Measurements from ENCODE around the gene SUSD6.

Gene SUSD6

DNA sequence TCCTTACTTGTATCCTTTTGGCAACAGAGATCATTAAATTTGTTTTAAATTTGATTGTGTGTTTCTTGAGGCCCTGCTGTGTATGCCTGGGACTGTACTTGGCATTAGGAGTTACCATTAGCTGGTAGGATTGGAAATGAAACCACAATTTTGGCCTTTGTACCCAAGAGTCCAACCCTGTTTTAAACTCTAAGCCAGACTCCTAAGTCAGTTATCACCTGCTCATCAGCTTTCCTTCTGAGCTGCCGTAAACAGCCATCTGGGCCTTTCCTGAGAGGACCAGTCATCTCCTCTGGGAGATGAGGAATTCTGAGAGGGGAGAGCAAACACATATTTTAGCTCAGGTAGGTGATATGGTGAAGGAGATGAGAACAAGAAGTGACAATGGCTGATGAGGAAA, 81.2 kb downstream of the SUSD6 start:
- TF ChIP-seq, protein P1, sequence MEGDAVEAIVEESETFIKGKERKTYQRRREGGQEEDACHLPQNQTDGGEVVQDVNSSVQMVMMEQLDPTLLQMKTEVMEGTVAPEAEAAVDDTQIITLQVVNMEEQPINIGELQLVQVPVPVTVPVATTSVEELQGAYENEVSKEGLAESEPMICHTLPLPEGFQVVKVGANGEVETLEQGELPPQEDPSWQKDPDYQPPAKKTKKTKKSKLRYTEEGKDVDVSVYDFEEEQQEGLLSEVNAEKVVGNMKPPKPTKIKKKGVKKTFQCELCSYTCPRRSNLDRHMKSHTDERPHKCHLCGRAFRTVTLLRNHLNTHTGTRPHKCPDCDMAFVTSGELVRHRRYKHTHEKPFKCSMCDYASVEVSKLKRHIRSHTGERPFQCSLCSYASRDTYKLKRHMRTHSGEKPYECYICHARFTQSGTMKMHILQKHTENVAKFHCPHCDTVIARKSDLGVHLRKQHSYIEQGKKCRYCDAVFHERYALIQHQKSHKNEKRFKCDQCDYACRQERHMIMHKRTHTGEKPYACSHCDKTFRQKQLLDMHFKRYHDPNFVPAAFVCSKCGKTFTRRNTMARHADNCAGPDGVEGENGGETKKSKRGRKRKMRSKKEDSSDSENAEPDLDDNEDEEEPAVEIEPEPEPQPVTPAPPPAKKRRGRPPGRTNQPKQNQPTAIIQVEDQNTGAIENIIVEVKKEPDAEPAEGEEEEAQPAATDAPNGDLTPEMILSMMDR (IDR thresholded peaks at IDR 0.05; ENCODE audit: low read length, missing control alignments) = no peak
- DNase-seq (ENCODE audit: low read depth) = no peak
- no peak overlapping the region for H3K4me3 ChIP-seq (replicated peaks; ENCODE audit: low read depth, low read length)

DNA sequence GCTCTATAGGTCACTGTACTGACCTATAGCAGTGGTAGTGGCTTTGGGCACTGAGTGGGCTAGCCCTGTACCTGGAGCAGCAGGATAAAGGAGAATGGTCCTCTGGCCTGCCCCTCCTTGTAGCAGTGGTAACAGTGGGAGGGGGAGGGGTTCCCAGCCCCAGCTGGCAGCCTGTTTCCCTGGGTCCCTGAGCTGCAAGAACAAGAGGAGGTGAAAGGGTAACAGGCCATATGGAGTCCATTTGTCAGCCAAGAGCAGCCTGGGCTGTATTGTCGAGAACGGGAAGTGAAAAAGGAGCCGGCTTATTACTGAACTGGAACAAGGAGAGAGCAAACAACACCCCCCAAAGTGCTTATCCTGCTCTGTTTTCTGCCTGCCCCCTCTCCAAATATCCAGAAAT, 81.7 kb downstream of the SUSD6 start:
- H3K4me3 ChIP-seq (replicated peaks; ENCODE audit: low read depth, low read length) = no peak overlapping the region
- no peak for DNase-seq (ENCODE audit: low read depth)
- TF ChIP-seq, protein P1 (IDR thresholded peaks at IDR 0.05; ENCODE audit: low read length, missing control alignments) = no peak

DNA sequence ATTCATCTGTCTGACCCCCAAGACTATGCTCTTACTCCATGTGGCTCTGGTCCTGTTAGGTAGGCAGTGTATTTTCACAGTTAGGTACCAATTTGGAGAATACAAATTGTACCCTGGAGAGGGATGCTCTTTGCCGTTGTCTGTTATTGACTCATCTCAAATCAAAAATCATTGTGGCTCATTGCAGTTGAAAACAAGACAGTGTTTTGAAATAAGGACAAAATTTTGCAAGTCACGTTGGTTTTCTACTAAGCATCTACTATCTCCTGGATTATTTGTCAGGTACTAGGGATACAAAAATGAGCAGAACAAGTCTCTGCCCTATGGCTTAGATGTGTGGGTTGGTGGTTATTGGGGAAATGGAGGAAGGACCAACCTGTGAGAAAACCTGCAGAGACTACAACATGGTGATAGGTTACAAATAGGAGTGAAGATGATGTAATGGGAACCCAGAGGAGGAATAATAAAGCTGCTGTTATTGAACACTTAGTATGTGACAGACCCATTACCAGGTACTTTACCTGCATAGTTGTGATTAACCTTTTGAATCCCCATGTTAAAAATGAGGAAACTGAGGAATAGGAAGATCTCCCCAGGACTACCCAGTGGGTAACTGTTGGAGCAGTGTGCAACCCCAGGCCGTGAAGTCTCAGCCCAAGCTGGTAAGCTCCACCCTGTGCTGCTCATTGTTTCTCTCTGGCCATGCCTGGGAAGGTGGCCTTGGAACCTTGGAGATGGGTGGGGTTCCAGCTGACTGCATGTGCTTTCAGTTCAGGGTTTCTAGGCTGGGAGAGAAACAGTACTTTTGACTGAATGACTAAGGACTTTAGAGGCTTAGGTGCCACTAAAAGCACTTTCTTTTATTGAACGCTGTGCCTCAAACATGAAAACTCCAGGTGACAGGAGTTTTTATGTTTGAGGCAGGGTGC, 82.7 kb downstream of the SUSD6 start:
- DNase-seq (ENCODE audit: low read depth) = peak; percentile 44
- TF ChIP-seq, protein P1 (IDR thresholded peaks at IDR 0.05; ENCODE audit: low read length, missing control alignments) = no peak
- H3K4me3 ChIP-seq (replicated peaks; ENCODE audit: low read depth, low read length) = no peak overlapping the region

DNA sequence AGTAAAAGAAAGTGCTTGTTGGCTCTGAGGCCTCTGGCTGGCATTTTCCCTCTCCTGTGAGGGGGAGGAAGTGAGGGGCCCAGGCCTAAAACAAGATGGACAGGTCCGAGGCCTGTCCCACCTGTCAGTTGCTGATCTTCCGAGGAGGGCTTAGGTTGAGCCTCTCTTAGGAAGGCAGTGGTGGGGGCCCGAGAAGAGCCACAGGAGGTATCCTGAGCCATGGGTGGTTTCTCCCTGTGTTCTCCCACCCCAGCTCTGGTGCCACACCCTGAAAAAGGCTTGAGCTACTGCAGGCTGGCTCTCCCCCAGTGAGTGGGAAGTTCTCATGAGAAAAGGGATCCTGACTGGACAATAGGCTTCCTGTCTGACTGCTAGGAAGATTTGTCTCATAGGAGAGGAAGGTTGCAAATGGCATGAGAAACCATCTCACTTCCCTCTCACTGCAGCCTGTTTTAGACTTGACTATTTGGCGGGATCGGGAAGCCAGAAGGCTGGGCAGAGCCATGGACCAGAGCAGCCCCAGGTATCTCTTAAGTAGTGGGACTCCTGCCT, 83.4 kb downstream of the SUSD6 start:
- no peak overlapping the region for H3K4me3 ChIP-seq (replicated peaks; ENCODE audit: low read depth, low read length)
- DNase-seq (ENCODE audit: low read depth) = peak; percentile 77
- TF ChIP-seq, protein P1 (IDR thresholded peaks at IDR 0.05; ENCODE audit: low read length, missing control alignments) = no peak

DNA sequence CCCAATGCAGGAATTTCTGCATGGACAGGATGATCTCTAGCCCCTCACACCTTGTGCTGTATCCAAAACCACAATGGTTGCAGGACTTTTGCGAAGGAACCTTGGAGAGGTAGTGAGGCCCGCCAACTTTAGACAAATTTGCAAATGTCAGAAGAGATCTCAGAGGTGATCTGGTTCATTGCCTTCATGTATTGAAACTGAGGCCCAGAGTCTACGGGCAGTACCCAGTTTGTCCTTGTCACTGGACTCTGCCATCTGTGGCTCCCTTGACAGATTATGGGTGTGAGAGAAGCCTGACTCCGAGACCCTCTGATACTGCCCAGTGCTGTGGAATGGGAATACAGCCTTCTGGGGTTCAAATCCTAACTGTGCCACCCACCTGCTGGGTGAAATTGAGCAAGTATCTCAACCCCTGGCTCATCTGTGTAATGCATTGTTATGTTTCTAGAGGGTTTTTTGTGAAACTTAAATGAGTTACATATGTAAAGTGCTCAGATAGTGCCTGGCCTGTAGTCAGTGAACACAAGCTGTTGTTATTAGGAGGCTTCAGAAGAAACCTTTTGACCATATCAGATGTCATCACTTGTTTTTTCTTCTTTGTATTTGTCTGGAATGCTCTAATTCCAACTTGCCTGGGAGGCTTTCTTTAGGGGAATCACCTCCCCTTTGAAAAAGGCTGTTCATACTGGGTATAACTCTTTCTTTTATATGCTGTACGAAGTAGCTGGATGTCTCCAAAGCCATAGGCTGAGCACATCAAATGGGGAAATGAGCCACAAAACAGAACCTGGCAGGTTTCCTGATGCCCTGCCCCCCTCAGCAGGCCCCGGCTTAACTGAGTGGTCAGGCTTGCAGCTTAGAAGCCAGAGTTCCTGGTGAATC, 84.2 kb downstream of the SUSD6 start:
- DNase-seq (ENCODE audit: low read depth) = peak; percentile 58

DNA sequence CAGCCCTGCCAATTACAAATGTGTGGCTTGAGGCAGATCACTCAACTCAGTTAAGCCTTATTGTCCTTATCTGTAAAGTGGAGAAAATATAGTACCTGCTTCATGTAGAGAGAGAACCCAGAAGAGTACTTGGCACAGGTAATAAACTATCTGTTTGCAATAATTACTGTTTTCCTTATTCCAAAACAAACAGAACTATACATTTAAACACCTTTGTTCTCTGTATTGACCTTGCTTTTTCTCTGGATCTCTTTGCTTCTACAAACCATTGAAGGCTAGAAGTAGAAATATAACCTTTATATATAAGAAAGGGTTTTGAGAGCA, 84.8 kb downstream of the SUSD6 start:
- DNase-seq (ENCODE audit: low read depth) = no peak
- TF ChIP-seq, protein P1 (IDR thresholded peaks at IDR 0.05; ENCODE audit: low read length, missing control alignments) = no peak
- no peak overlapping the region for H3K4me3 ChIP-seq (replicated peaks; ENCODE audit: low read depth, low read length)

More for the DNA sequence above, 84.2 kb downstream of the SUSD6 start:
- TF ChIP-seq, protein P1 (IDR thresholded peaks at IDR 0.05; ENCODE audit: low read length, missing control alignments) = no peak
- no peak overlapping the region for H3K4me3 ChIP-seq (replicated peaks; ENCODE audit: low read depth, low read length)
